Nephron (organoid): Measurements from ENCODE around the gene CRY1.

Source experiments
- H3K27ac Mint-ChIP-seq, 3 experiments: 2 replicates each; pipeline ENCODE4 v1.8.0; 2020; ENCODE audit warnings: mixed read lengths in 3 of 3, mild to moderate bottlenecking in 2 of 3, moderate library complexity in 1 of 3
- H3K27me3 Mint-ChIP-seq: 2 replicates; pipeline ENCODE4 v1.8.0; 2021; ENCODE audit warnings: low read depth, mild to moderate bottlenecking, moderate library complexity, mixed read lengths
- H3K36me3 Mint-ChIP-seq: 2 replicates; pipeline ENCODE4 v1.8.0; 2020; ENCODE audit warnings: low read depth, mixed read lengths
- H3K4me1 Mint-ChIP-seq: 2 replicates; pipeline ENCODE4 v1.8.0; 2020; ENCODE audit warnings: mixed read lengths
- H3K4me3 Mint-ChIP-seq, 3 experiments: 2 replicates each; pipeline ENCODE4 v1.8.0; 2020; ENCODE audit warnings: mild to moderate bottlenecking in 3 of 3, mixed read lengths in 3 of 3, moderate library complexity in 2 of 3
- H3K9me3 Mint-ChIP-seq: 2 replicates; pipeline ENCODE4 v1.8.0; 2020; ENCODE audit warnings: mixed read lengths
- CTCF ChIP-seq, 3 experiments: fragments of 200-600 bp; sonication (generic); IDR thresholded peaks; one replicate each; pipeline ENCODE4 v1.5.0; 2021; ENCODE audit warnings: antibody characterized with exemption in 3 of 3; ENCODE audit not compliant: unreplicated experiment in 3 of 3

CRY1 gene

GRCh38 chr12:106973545-106973944 is 119.8 kb downstream of the CRY1 start:
- Mint-ChIP-seq H3K27me3 (no peaks in the 10 kb centered on the region), H3K36me3 (peaks cover 51% of the 10 kb centered on the region), H3K27ac (peak overlapping the region; percentile 39 to 95 (median 72)), H3K4me3 (no peak overlapping the region), H3K9me3 (no peaks in the 10 kb centered on the region), H3K4me1 (peaks cover 46% of the 10 kb centered on the region)
- TF ChIP-seq CTCF (IDR thresholded peaks at IDR 0.05; ENCODE audit: unreplicated experiment in 3 of 3): no peak

GRCh38 chr12:106971065-106971464 is 122.3 kb downstream of the CRY1 start:
- TF ChIP-seq CTCF (IDR thresholded peaks at IDR 0.05; ENCODE audit: unreplicated experiment in 3 of 3): no peak
- H3K4me3 Mint-ChIP-seq: no peak overlapping the region

GRCh38 chr12:106964526-106964925 is 128.8 kb downstream of the CRY1 start:
- H3K27ac Mint-ChIP-seq: no peak overlapping the region
- H3K36me3 Mint-ChIP-seq: peaks cover 63% of the 10 kb centered on the region
- H3K9me3 Mint-ChIP-seq: no peaks in the 10 kb centered on the region
- H3K4me3 Mint-ChIP-seq: no peak overlapping the region
- peaks cover 25% of the 10 kb centered on the region for H3K4me1 Mint-ChIP-seq
- TF ChIP-seq CTCF (IDR thresholded peaks at IDR 0.05; ENCODE audit: unreplicated experiment in 3 of 3): no peak
- no peaks in the 10 kb centered on the region for H3K27me3 Mint-ChIP-seq

More at GRCh38 chr12:106971065-106971464, 122.3 kb downstream of the CRY1 start:
- Mint-ChIP-seq H3K27ac (no peak overlapping the region), H3K36me3 (peaks cover 59% of the 10 kb centered on the region), H3K4me1 (peaks cover 25% of the 10 kb centered on the region), H3K9me3 (no peaks in the 10 kb centered on the region), H3K27me3 (no peaks in the 10 kb centered on the region)

- Mint-ChIP-seq H3K27ac (no peak overlapping the region), H3K4me1 (peaks cover 41% of the 10 kb centered on the region)
Observed at GRCh38 chr12:106962286-106962685, 131.1 kb downstream of the CRY1 start.

GRCh38 chr12:106960443-106960842 is 132.9 kb downstream of the CRY1 start:
- H3K4me3 Mint-ChIP-seq: no peak overlapping the region
- H3K9me3 Mint-ChIP-seq: no peaks in the 10 kb centered on the region
- no peak for TF ChIP-seq CTCF (IDR thresholded peaks at IDR 0.05; ENCODE audit: unreplicated experiment in 3 of 3)
- H3K36me3 Mint-ChIP-seq: peaks cover 40% of the 10 kb centered on the region
- peaks cover 48% of the 10 kb centered on the region for H3K4me1 Mint-ChIP-seq
- H3K27me3 Mint-ChIP-seq: no peaks in the 10 kb centered on the region
- no peak overlapping the region for H3K27ac Mint-ChIP-seq

More at GRCh38 chr12:106962286-106962685, 131.1 kb downstream of the CRY1 start:
- H3K4me3 Mint-ChIP-seq: no peak overlapping the region
- TF ChIP-seq CTCF (IDR thresholded peaks at IDR 0.05; ENCODE audit: unreplicated experiment in 3 of 3): no peak
- no peaks in the 10 kb centered on the region for H3K9me3 Mint-ChIP-seq
- H3K36me3 Mint-ChIP-seq: peaks cover 54% of the 10 kb centered on the region
- no peaks in the 10 kb centered on the region for H3K27me3 Mint-ChIP-seq

GRCh38 chr12:106957583-106957982 is 135.8 kb downstream of the CRY1 start:
- H3K9me3 Mint-ChIP-seq: no peaks in the 10 kb centered on the region

More at GRCh38 chr12:106957583-106957982, 135.8 kb downstream of the CRY1 start:
- Mint-ChIP-seq H3K27me3 (no peaks in the 10 kb centered on the region), H3K4me1 (peaks cover 44% of the 10 kb centered on the region), H3K36me3 (peaks cover 23% of the 10 kb centered on the region), H3K4me3 (peak overlapping the region; percentile 98 to 100 (median 99)), H3K27ac (peak overlapping the region; percentile 91 to 98 (median 93))
- TF ChIP-seq CTCF (IDR thresholded peaks at IDR 0.05; ENCODE audit: unreplicated experiment in 3 of 3): no peak
